Measurements from ENCODE around the gene THRA.

Gene THRA

GRCh38 chr17:40094874-40095273 lies 32.1 kb downstream of the THRA start:
- Mint-ChIP-seq H3K36me3 (ENCODE audit: low read depth) (peaks cover 40% of the 10 kb centered on the region), H3K4me3 (no peak overlapping the region), H3K9me3 (no peaks in the 10 kb centered on the region), H3K27ac (peak overlapping the region; percentile 58), H3K27me3 (no peaks in the 10 kb centered on the region), H3K4me1 (ENCODE audit: low read depth) (peaks cover 53% of the 10 kb centered on the region)

- Mint-ChIP-seq H3K27me3 (no peaks in the 10 kb centered on the region), H3K4me3 (peak overlapping the region; percentile 87), H3K27ac (peak overlapping the region; percentile 93)
Measured at GRCh38 chr17:40095351-40095943, 32.7 kb downstream of the THRA start.

GRCh38 chr17:40095944-40096791 lies 33.4 kb downstream of the THRA start:
- peaks cover 66% of the 10 kb centered on the region for H3K4me1 Mint-ChIP-seq (ENCODE audit: low read depth)
- peak overlapping the region; percentile 87 for H3K4me3 Mint-ChIP-seq
- no peaks in the 10 kb centered on the region for H3K9me3 Mint-ChIP-seq
- H3K27ac Mint-ChIP-seq, result peak overlapping the region; percentile 93
- H3K36me3 Mint-ChIP-seq (ENCODE audit: low read depth), result peaks cover 40% of the 10 kb centered on the region
- no peaks in the 10 kb centered on the region for H3K27me3 Mint-ChIP-seq

More at GRCh38 chr17:40095351-40095943, 32.7 kb downstream of the THRA start:
- no peaks in the 10 kb centered on the region for H3K9me3 Mint-ChIP-seq
- peaks cover 59% of the 10 kb centered on the region for H3K4me1 Mint-ChIP-seq (ENCODE audit: low read depth)
- H3K36me3 Mint-ChIP-seq (ENCODE audit: low read depth), result peaks cover 40% of the 10 kb centered on the region

- peaks cover 75% of the 10 kb centered on the region for H3K4me1 Mint-ChIP-seq (ENCODE audit: low read depth)
- no peaks in the 10 kb centered on the region for H3K27me3 Mint-ChIP-seq
- peaks cover 40% of the 10 kb centered on the region for H3K36me3 Mint-ChIP-seq (ENCODE audit: low read depth)
- no peaks in the 10 kb centered on the region for H3K9me3 Mint-ChIP-seq
- H3K27ac Mint-ChIP-seq, result peak overlapping the region; percentile 93
- peak overlapping the region; percentile 87 for H3K4me3 Mint-ChIP-seq
Measured at GRCh38 chr17:40097087-40097486, 34.3 kb downstream of the THRA start.

- H3K27me3 Mint-ChIP-seq, result no peaks in the 10 kb centered on the region
- H3K4me1 Mint-ChIP-seq (ENCODE audit: low read depth), result peaks cover 84% of the 10 kb centered on the region
- no peaks in the 10 kb centered on the region for H3K9me3 Mint-ChIP-seq
- peak overlapping the region; percentile 93 for H3K27ac Mint-ChIP-seq
- peak overlapping the region; percentile 87 for H3K4me3 Mint-ChIP-seq
- peaks cover 40% of the 10 kb centered on the region for H3K36me3 Mint-ChIP-seq (ENCODE audit: low read depth)
Measured at GRCh38 chr17:40097931-40098845, 35.4 kb downstream of the THRA start.

GRCh38 chr17:40098846-40099618 lies 36.3 kb downstream of the THRA start:
- peak overlapping the region; percentile 87 for H3K4me3 Mint-ChIP-seq
- H3K9me3 Mint-ChIP-seq, result no peaks in the 10 kb centered on the region
- H3K4me1 Mint-ChIP-seq (ENCODE audit: low read depth), result peaks cover 92% of the 10 kb centered on the region
- H3K27ac Mint-ChIP-seq, result peak overlapping the region; percentile 93
- H3K27me3 Mint-ChIP-seq, result no peaks in the 10 kb centered on the region
- peaks cover 33% of the 10 kb centered on the region for H3K36me3 Mint-ChIP-seq (ENCODE audit: low read depth)

- H3K4me1 Mint-ChIP-seq (ENCODE audit: low read depth), result peaks cover 97% of the 10 kb centered on the region
- H3K36me3 Mint-ChIP-seq (ENCODE audit: low read depth), result peaks cover 28% of the 10 kb centered on the region
- peak overlapping the region; percentile 93 for H3K27ac Mint-ChIP-seq
- H3K4me3 Mint-ChIP-seq, result peak overlapping the region; percentile 87
- no peaks in the 10 kb centered on the region for H3K9me3 Mint-ChIP-seq
- H3K27me3 Mint-ChIP-seq, result no peaks in the 10 kb centered on the region
Measured at GRCh38 chr17:40099619-40100418, 37.1 kb downstream of the THRA start.

- H3K4me3 Mint-ChIP-seq, result peak within 1 kb of the TSS; percentile 87
- H3K27ac Mint-ChIP-seq, result peak within 1 kb of the TSS; percentile 93
- H3K27me3 Mint-ChIP-seq, result no peaks in the 10 kb centered on the region
- peaks cover 24% of the 10 kb centered on the region for H3K36me3 Mint-ChIP-seq (ENCODE audit: low read depth)
- no peaks in the 10 kb centered on the region for H3K9me3 Mint-ChIP-seq
- H3K4me1 Mint-ChIP-seq (ENCODE audit: low read depth), result peaks cover 97% of the 10 kb centered on the region
Measured at GRCh38 chr17:40100419-40100668, 37.6 kb downstream of the THRA start, which contains the start of gene NR1D1. Gene NR1D1 (minus strand): TSS chr17:40100589. CDS start chr17:40100094, 495 bp downstream.

GRCh38 chr17:40100669-40101366 lies 38.1 kb downstream of the THRA start:
- H3K36me3 Mint-ChIP-seq (ENCODE audit: low read depth), result peaks cover 19% of the 10 kb centered on the region
- peaks cover 97% of the 10 kb centered on the region for H3K4me1 Mint-ChIP-seq (ENCODE audit: low read depth)
- H3K27me3 Mint-ChIP-seq, result no peaks in the 10 kb centered on the region
- H3K4me3 Mint-ChIP-seq, result peak overlapping the region; percentile 87
- H3K9me3 Mint-ChIP-seq, result no peaks in the 10 kb centered on the region
- H3K27ac Mint-ChIP-seq, result peak overlapping the region; percentile 93

GRCh38 chr17:40101367-40102210 lies 38.8 kb downstream of the THRA start:
- peak overlapping the region; percentile 87 for H3K4me3 Mint-ChIP-seq
- H3K27ac Mint-ChIP-seq, result peak overlapping the region; percentile 93
- H3K4me1 Mint-ChIP-seq (ENCODE audit: low read depth), result peaks cover 97% of the 10 kb centered on the region
- no peaks in the 10 kb centered on the region for H3K9me3 Mint-ChIP-seq
- no peaks in the 10 kb centered on the region for H3K27me3 Mint-ChIP-seq
- peaks cover 11% of the 10 kb centered on the region for H3K36me3 Mint-ChIP-seq (ENCODE audit: low read depth)

- Mint-ChIP-seq H3K9me3 (no peaks in the 10 kb centered on the region), H3K27me3 (no peaks in the 10 kb centered on the region), H3K27ac (peak overlapping the region; percentile 18), H3K4me1 (ENCODE audit: low read depth) (peaks cover 97% of the 10 kb centered on the region), H3K36me3 (ENCODE audit: low read depth) (no peaks in the 10 kb centered on the region), H3K4me3 (no peak overlapping the region)
Measured at GRCh38 chr17:40103071-40103661, 40.4 kb downstream of the THRA start.

- no peak overlapping the region for H3K4me3 Mint-ChIP-seq
- no peaks in the 10 kb centered on the region for H3K9me3 Mint-ChIP-seq
- H3K36me3 Mint-ChIP-seq (ENCODE audit: low read depth), result no peaks in the 10 kb centered on the region
- H3K4me1 Mint-ChIP-seq (ENCODE audit: low read depth), result peaks cover 97% of the 10 kb centered on the region
- H3K27ac Mint-ChIP-seq, result peak overlapping the region; percentile 18
- H3K27me3 Mint-ChIP-seq, result no peaks in the 10 kb centered on the region
Measured at GRCh38 chr17:40103688-40104087, 40.9 kb downstream of the THRA start.

Measured in stimulated activated naive CD8-positive, alpha-beta T cell treated with anti-CD3 and anti-CD28 coated beads, Interleukin-15, Interleukin-2, amounts not matched to agents 100 ng/mL and 50 ng/mL, for 24 hours (primary cell).